HPDE6-E6E7 (cell line): ENCODE results near the gene CROT.
A peak's percentile ranks its signal among the peaks of the same experiment; 100 is the strongest.

ENCODE experiments used
- DNase-seq: peaks from one replicate; pipeline ENCODE4 v3.0.0; 2011; ENCODE audit warnings: missing footprints; ENCODE audit errors: extremely low spot score

CROT gene

DNA sequence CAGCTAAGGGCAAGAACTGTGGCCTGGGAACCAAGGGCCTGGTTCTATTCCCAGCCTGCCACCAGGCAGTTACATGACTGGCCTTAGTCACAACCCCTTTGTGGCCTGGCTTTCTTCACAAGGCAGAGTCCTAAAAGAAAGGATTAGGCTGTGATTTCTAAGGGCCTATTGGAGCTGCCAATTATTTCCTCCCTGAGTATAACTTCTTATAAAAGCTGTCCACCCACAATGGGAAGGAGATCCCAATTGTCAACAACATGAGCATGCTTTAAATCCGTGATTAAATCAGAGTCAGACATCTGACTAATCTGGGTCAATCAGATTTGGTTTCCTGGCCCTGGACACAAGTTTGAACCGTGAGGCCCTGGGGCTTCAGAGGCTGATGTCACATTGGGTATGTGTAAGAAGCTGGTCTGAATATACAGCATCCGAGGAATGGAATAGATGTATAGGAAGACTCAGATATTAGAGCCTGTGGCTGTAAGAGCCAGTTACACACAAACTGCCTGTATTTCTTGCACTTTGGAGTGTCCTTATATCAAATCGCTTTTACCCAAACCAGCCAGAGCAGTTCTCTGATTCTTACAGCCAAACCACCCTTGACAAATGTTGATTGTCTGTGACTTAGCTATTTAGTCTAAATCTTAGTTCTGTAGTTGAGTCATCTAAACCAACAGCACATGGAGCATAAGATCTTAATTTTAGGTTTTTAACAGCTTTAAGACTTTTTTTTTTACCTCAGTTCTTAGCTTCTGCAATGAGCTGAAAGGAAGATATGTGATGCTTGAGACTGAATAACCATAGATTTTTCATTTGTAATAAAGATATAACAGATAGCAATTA lies 68.7 kb downstream of the CROT start:
- peak; percentile 33 for DNase-seq

DNA sequence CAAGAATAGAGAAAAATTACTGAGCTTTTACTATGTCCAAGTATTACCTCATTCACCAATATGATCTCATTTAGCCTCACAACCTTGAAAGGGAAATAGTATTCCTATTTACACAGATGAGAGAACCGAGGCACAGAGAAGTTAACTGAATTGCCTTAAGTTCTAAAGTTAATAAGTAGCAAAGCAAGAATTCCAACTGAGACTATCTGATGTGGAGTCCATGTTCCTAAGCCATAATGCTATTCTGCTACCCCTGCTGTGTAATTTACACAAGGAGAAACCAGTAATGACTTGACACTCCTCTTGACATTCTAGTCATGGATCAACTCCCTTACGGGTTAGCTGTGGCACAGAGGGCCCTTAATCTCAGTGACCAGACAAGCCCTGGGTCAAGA lies 69.3 kb downstream of the CROT start:
- DNase-seq: no peak

DNA sequence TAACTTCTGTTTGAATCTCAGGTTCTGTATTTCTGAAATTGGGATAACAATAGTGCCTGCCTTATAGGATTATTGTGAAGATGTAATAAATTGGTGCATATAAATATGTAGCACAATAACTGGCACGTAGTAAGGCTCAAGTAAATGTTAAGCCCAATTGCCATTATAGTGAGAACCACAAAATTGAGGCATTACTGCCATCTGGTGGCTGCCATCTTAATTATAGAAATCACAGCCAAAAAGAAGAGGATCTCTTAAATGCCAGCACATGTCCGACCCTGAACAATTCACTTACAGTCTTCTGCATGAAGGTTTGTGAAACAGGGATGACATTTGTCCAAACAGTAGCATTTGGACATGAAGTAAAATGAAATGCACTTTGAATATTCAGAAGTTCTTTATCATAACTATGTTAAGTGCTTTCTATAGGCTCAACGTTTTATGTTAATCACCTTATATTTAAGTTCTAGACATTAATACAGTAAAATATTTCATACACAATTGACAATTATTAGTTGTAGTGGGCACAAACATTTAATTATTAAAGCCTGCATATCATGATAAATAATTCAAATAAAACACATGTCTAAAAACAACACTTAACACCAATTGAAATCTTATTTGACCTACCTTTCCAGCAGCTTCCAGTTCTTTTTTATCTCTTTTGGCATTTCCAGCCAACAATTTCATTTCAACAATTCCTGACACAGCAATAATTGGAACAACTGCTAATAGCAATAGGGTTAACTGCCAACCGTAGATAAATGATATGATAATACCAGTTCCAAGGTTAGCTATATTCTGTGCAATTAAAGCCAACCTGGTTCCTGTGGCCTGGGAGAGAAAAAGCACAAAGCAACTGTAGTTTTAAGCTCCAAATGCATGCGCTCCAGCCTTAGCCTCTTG lies 71.5 kb downstream of the CROT start:
- peak; percentile 27 for DNase-seq

DNA sequence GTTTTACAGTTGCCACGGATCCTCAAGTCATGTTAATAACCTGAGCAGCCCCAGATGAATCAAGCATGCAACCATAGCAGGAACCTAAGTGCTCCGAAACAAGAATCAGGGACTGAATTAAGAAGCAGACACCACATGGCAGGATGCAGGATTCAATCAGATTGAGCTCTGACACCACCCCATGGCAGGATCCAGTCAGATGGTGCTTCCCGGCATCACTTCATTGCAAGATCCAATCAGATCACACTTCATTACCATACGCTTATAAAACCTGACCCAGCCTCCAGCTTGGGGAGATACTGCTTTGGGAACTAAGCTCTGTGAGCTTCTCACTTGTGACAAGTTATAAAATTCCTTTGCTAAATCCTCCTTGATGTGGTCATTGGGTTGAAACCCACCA lies 74.7 kb downstream of the CROT start:
- no peak for DNase-seq

DNA sequence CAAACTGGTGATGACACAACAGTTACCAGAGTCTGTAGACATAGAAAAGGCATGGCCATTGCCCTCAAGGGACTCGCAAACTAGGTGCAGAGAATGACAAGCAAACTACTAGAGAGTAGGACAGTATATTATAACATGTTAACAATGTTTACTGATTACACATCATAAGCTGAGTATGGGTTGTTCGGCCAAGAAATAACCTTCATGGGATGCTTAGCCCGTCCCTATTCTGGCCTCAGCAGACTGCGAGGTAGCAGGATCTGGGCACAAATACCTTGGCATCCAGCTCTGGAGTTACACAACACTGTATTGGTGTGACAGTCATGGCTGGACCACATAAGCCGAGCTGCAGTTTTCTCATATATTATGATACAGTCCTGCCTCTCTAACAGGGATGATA lies 78.6 kb downstream of the CROT start:
- DNase-seq: no peak

DNA sequence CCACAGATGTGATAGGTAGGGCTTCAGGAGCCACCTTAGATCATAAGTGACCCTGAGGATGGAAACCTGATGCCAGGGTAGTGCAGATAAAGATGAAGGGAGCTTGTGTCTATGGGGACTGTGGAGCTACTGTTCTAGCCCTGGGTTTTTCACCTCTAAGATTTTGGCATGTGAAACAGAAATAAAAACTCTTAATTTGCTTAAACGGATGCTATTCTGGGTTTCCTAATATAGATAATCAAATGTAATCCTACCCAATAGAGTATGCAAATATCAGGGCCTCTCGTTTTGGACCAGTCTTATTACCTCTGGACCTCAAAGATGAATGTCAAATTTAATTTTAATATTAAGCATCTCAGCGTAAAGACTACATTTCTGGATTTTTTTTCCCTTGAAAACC lies 80.7 kb downstream of the CROT start:
- no peak for DNase-seq

DNA sequence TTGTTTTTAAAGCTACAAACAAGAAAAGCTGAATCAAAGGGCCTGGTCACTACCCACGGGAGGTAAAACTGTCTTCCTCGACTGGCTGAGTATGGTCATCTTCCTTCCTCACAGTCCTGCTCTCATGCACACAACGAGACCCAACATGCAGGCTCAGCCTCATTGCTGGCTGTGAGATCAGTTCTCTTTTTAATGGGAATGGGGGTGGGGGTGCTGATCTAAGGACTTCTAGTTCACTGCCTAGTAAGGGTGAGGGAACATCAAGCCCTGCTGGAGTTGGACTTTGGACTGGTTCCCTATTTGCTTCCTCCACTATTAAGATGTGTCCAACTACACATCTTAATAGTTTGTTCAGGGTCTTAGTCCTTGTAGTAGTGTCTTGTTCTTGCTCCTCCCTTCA lies 81.8 kb downstream of the CROT start:
- no peak for DNase-seq

DNA sequence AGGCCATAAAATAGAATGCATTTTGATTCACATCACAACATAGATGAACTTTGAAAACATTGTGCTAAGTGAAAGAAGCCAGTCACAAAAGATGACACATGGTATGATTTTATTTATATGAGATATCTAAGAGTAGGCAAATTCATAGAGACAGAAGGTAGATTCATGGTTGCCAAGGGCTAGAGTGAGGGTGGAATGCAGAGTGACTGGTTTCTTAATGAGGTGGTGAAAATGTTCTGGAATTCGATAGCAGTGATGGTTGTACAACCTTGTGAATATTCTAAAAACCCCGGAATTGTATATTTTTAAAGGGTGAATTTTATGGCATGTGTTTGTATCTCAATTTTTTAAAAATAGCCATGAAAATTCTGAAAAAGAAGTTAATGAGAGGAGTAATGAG lies 87.1 kb downstream of the CROT start:
- DNase-seq: no peak

DNA sequence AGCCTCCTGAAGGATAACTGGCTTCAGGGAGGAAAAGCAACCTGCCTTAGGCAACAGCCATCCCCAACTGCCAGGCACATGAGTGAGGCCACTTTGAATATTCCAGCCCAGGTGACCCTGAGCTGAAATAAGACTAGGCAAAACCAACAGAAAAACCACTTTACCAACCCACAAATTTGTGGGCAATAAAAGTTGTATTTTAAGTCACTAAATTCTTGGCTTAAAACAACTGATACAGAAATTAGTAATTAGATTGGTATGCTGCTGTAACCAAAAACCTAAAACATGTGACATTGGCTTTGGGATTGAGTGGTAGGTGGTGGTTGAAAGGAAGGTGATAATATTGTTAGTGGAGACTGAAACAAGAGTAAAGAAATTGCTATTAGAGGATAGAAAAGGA lies 90.1 kb downstream of the CROT start:
- no peak for DNase-seq

DNA sequence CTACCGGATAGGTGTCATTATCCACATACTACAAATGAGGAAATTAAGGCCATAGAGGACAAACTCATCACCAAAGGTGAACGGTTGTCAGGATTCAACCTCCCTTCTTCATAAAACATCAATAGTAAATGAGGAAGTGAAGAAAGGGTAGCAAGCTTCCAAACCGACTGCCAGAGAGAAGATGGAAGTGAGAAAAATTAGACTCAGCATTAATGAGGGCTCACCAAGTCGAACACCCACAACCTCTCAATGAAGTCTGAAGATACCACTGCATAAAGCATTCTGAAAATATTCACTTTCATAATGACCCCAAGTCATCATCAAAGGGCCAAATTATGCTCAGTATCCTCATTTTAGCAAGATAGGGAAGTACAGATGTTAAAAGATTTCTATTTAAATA lies 100.4 kb downstream of the CROT start:
- no peak for DNase-seq

DNA sequence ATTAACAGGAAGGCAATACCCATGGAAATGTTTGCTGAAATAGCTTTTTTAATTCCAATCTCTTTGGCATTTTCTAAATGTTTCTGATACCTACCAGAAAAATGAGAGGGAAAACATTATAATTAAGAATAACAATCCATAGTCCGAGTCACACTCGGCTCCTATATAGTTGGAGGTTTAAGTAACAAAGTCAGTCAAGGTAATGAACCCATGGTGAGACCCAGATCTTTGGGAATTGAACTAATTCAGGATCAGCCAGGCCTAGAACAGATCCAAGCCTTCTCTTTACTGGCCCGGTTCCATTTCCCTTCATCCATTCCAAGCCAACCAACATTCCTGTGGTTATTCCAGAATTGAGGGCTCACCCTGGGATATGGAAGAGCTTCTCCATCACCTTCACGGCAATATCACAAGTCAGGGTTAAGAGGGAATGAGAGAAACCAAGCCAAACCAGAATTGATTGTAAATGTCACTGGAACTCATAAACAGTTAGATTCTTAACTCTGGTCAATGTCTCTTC lies 101.7 kb downstream of the CROT start:
- DNase-seq: no peak

DNA sequence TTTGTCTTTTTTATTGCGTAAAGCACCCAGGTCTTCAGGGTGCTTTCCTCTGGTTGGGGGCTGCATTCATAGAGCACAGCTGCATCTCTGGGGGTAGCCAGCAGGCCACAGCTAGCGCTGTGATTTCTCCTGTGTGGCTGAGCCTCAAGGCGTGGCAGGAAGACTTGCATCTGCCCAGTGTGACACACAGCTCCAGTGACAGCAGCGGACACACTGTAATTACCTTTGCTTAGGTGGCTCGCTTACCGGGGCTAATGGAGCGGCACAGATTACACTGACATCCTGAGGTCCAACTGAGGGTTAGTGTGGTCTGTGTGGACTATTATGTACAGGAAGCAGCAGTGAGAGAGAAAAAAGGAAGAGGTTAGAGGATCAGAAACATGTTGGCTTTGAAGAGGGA lies 102.9 kb downstream of the CROT start:
- DNase-seq: no peak
